OCI-LY1 (cell line): Measurements from ENCODE around the gene ACADM.

Experiments
- H2AFZ ChIP-seq: fragments of 200-600 bp; sonication (generic), shearing (Covaris generic); 2 replicates; pipeline ENCODE4 v1.6.0; 2014; ENCODE audit warnings: antibody characterized with exemption, mild to moderate bottlenecking, low read length
- H3F3A ChIP-seq: fragments of 200-600 bp; sonication (generic), shearing (Covaris generic); 2 replicates; pipeline ENCODE4 v1.6.0; 2014; ENCODE audit warnings: mild to moderate bottlenecking, antibody characterized with exemption, low read length, moderate library complexity; ENCODE audit not compliant: insufficient read depth
- H3K27ac ChIP-seq: fragments of 200-600 bp; sonication (generic); 2 replicates; pipeline ENCODE4 v1.5.1; 2014; ENCODE audit warnings: low read length, mixed run types, mild to moderate bottlenecking, low read depth; ENCODE audit not compliant: poor library complexity, severe bottlenecking
- H3K27me3 ChIP-seq: fragments of 200-600 bp; sonication (generic); 2 replicates; pipeline ENCODE4 v1.6.0; 2014; ENCODE audit warnings: antibody characterized with exemption, mild to moderate bottlenecking, low read length, moderate library complexity; ENCODE audit not compliant: insufficient read depth
- H3K36me3 ChIP-seq: fragments of 200-600 bp; sonication (generic); 2 replicates; pipeline ENCODE4 v1.6.1; 2014; ENCODE audit warnings: mild to moderate bottlenecking, antibody characterized with exemption, low read length, moderate library complexity, mixed read lengths; ENCODE audit not compliant: insufficient read depth
- H3K4me1 ChIP-seq: fragments of 200-600 bp; sonication (generic); 2 replicates; pipeline ENCODE4 v1.5.1; 2014; ENCODE audit warnings: mild to moderate bottlenecking, low read length, moderate library complexity; ENCODE audit not compliant: insufficient read depth, severe bottlenecking
- H3K4me2 ChIP-seq: fragments of 200-600 bp; sonication (generic), shearing (Covaris generic); 2 replicates; pipeline ENCODE4 v1.6.1; 2014; ENCODE audit warnings: low read length
- H3K4me3 ChIP-seq: fragments of 200-600 bp; sonication (generic); 2 replicates; pipeline ENCODE4 v1.5.1; 2014; ENCODE audit warnings: low read length, low read depth, mild to moderate bottlenecking, mixed read lengths; ENCODE audit not compliant: poor library complexity, severe bottlenecking
- H3K79me2 ChIP-seq: fragments of 200-600 bp; shearing (Covaris generic); 2 replicates; pipeline ENCODE4 v1.6.1; 2016; ENCODE audit warnings: mixed run types, low read length, mixed read lengths; ENCODE audit not compliant: insufficient read depth
- H3K9ac ChIP-seq: fragments of 200-600 bp; sonication (generic), shearing (Covaris generic); 2 replicates; pipeline ENCODE4 v1.6.1; 2014; ENCODE audit warnings: mild to moderate bottlenecking, low read length, mixed read lengths
- H3K9me2 ChIP-seq: fragments of 200-600 bp; sonication (generic), shearing (Covaris generic); 2 replicates; pipeline ENCODE4 v1.6.1; 2014; ENCODE audit warnings: low read depth, mild to moderate bottlenecking, low read length, mixed read lengths
- H3K9me3 ChIP-seq: fragments of 200-600 bp; shearing (Covaris generic); 2 replicates; pipeline ENCODE4 v1.6.1; 2014; ENCODE audit warnings: low read length, mixed read lengths
- H4K20me1 ChIP-seq: fragments of 200-600 bp; sonication (generic), shearing (Covaris generic); 2 replicates; pipeline ENCODE4 v1.6.0; 2016; ENCODE audit warnings: mild to moderate bottlenecking, low read length; ENCODE audit not compliant: insufficient read depth
- CTCF ChIP-seq: fragments of 200-600 bp; sonication (generic), shearing (Covaris generic); IDR thresholded peaks from 2 replicates; pipeline ENCODE4 v1.5.1; 2017; ENCODE audit warnings: mild to moderate bottlenecking, antibody characterized with exemption, low read length, moderate library complexity, mixed read lengths
- EZH2 ChIP-seq: fragments of 200-600 bp; sonication (generic), shearing (Covaris generic); IDR thresholded peaks from 2 replicates; pipeline ENCODE4 v1.8.0; 2017; ENCODE audit warnings: borderline replicate concordance, mixed run types, mild to moderate bottlenecking, antibody characterized with exemption, low read length, moderate library complexity, mixed read lengths

The ACADM gene

GRCh38 chr1:75792091-75792490 lies 67.6 kb downstream of the ACADM start:
- H3K36me3 ChIP-seq = peaks cover 99% of the 10 kb centered on the region
- H3K9me2 ChIP-seq = no peaks in the 10 kb centered on the region
- H3K4me3 ChIP-seq = no peak overlapping the region
- H3K4me1 ChIP-seq = peaks cover 45% of the 10 kb centered on the region
- peaks cover 33% of the 10 kb centered on the region for H3K79me2 ChIP-seq
- no peaks in the 10 kb centered on the region for H3K9me3 ChIP-seq
- no peak overlapping the region for H3K4me2 ChIP-seq
- H3K27ac ChIP-seq = no peak overlapping the region
- H3K9ac ChIP-seq = no peak overlapping the region
- no peak overlapping the region for H2AFZ ChIP-seq
- H3K27me3 ChIP-seq = no peaks in the 10 kb centered on the region
- TF ChIP-seq CTCF = no peak
- TF ChIP-seq EZH2 = no peak
- H3F3A ChIP-seq = peaks cover 5% of the 10 kb centered on the region; the same call in 1 of the 2 replicates
- 0 out of 2 replicates have a peak, but pooled peaks cover 2% of the 10 kb centered on the region for H4K20me1 ChIP-seq

- Histone ChIP-seq H4K20me1 (no peaks in the 10 kb centered on the region), H2AFZ (no peak overlapping the region), H3K9ac (no peak overlapping the region), H3F3A (peaks cover 16% of the 10 kb centered on the region; the same call in 1 of the 2 replicates), H3K9me2 (no peaks in the 10 kb centered on the region), H3K4me3 (no peak overlapping the region), H3K79me2 (peaks cover 10% of the 10 kb centered on the region), H3K4me1 (peaks cover 25% of the 10 kb centered on the region), H3K27me3 (no peaks in the 10 kb centered on the region), H3K27ac (no peak overlapping the region), H3K36me3 (peaks cover 78% of the 10 kb centered on the region), H3K4me2 (no peak overlapping the region), H3K9me3 (no peaks in the 10 kb centered on the region)
- no peak for TF ChIP-seq CTCF
- TF ChIP-seq EZH2 = no peak
Measured at GRCh38 chr1:75794382-75794781, 69.9 kb downstream of the ACADM start.

- peaks cover 64% of the 10 kb centered on the region for H3K36me3 ChIP-seq
- no peak for TF ChIP-seq CTCF
- no peak for TF ChIP-seq EZH2
- no peaks in the 10 kb centered on the region for H3K9me2 ChIP-seq
- no peak overlapping the region for H2AFZ ChIP-seq
- no peaks in the 10 kb centered on the region for H3K27me3 ChIP-seq
- H3K79me2 ChIP-seq = no peaks in the 10 kb centered on the region
- no peak overlapping the region for H3K4me2 ChIP-seq
- H3K27ac ChIP-seq = no peak overlapping the region
- no peaks in the 10 kb centered on the region for H4K20me1 ChIP-seq
- no peaks in the 10 kb centered on the region for H3K9me3 ChIP-seq
- H3K4me1 ChIP-seq = peaks cover 11% of the 10 kb centered on the region
- H3F3A ChIP-seq = peaks cover 17% of the 10 kb centered on the region; the same call in 1 of the 2 replicates
- H3K4me3 ChIP-seq = no peak overlapping the region
- H3K9ac ChIP-seq = no peak overlapping the region
Measured at GRCh38 chr1:75795703-75796193, 71.2 kb downstream of the ACADM start.
